ENCODE data around the gene SLC22A7. TPM values are rescaled to one million over a fixed set of nuclear protein-coding genes. Genes with fewer than 3 reads are reported as not detected.

The SLC22A7 gene
- total and polyA plus RNA-seq, 4 donors = 143 to 495 (median 228) TPM

GRCh38 chr6:43304882-43305281 lies 6.8 kb downstream of the SLC22A7 start:
- no peak overlapping the region for H3K9ac ChIP-seq (ENCODE audit: low read depth in 1 of 2, low read length in 2 of 2)
- H3K36me3 ChIP-seq (ENCODE audit: control insufficient read depth in 4 of 4, insufficient read depth in 3 of 4, low read depth in 1 of 4, low read length in 3 of 4) = peaks cover 5 to 19% (median 10%) of the 10 kb centered on the region in 4 donors
- no peaks in the 10 kb centered on the region for H3K9me3 ChIP-seq (ENCODE audit: control insufficient read depth in 4 of 4, low read length in 3 of 4)
- no peak overlapping the region for H3K27ac ChIP-seq (ENCODE audit: low read depth in 1 of 2, low read length in 2 of 2)
- H3K4me1 ChIP-seq (ENCODE audit: control insufficient read depth in 4 of 4, insufficient read depth in 4 of 4, low read length in 3 of 4) = peaks cover 12 to 57% (median 42%) of the 10 kb centered on the region in 4 donors
- WGBS = 66% methylated on average over 2 of the region's 2 CpGs
- TF ChIP-seq, protein P1, sequence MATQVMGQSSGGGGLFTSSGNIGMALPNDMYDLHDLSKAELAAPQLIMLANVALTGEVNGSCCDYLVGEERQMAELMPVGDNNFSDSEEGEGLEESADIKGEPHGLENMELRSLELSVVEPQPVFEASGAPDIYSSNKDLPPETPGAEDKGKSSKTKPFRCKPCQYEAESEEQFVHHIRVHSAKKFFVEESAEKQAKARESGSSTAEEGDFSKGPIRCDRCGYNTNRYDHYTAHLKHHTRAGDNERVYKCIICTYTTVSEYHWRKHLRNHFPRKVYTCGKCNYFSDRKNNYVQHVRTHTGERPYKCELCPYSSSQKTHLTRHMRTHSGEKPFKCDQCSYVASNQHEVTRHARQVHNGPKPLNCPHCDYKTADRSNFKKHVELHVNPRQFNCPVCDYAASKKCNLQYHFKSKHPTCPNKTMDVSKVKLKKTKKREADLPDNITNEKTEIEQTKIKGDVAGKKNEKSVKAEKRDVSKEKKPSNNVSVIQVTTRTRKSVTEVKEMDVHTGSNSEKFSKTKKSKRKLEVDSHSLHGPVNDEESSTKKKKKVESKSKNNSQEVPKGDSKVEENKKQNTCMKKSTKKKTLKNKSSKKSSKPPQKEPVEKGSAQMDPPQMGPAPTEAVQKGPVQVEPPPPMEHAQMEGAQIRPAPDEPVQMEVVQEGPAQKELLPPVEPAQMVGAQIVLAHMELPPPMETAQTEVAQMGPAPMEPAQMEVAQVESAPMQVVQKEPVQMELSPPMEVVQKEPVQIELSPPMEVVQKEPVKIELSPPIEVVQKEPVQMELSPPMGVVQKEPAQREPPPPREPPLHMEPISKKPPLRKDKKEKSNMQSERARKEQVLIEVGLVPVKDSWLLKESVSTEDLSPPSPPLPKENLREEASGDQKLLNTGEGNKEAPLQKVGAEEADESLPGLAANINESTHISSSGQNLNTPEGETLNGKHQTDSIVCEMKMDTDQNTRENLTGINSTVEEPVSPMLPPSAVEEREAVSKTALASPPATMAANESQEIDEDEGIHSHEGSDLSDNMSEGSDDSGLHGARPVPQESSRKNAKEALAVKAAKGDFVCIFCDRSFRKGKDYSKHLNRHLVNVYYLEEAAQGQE (IDR thresholded peaks at IDR 0.05) = peak; percentile 69
- TF ChIP-seq FOXA2 (IDR thresholded peaks at IDR 0.05) = no peak
- H3K4me3 ChIP-seq (ENCODE audit: low read depth in 1 of 3, low read length in 3 of 3) = no peak overlapping the region
- DNase-seq (ENCODE audit: low spot score) = no peak
- H3K27me3 ChIP-seq (ENCODE audit: control insufficient read depth in 4 of 4, insufficient read depth in 4 of 4, low read length in 3 of 4) = no peaks in the 10 kb centered on the region

GRCh38 chr6:43306086-43306485 lies 8.0 kb downstream of the SLC22A7 start:
- peak overlapping the region; percentile 29 to 71 for H3K27ac ChIP-seq (ENCODE audit: low read depth in 1 of 2, low read length in 2 of 2)
- 43% methylated on average over 7 of the region's 7 CpGs for WGBS
- no peak overlapping the region for H3K4me3 ChIP-seq (ENCODE audit: low read depth in 1 of 3, low read length in 3 of 3)
- peaks cover 5 to 16% (median 10%) of the 10 kb centered on the region in 4 donors for H3K36me3 ChIP-seq (ENCODE audit: control insufficient read depth in 4 of 4, insufficient read depth in 3 of 4, low read depth in 1 of 4, low read length in 3 of 4)
- no peaks in the 10 kb centered on the region for H3K9me3 ChIP-seq (ENCODE audit: control insufficient read depth in 4 of 4, low read length in 3 of 4)
- no peak overlapping the region for H3K9ac ChIP-seq (ENCODE audit: low read depth in 1 of 2, low read length in 2 of 2)
- peak; percentile 86 to 88 for TF ChIP-seq JUND (IDR thresholded peaks at IDR 0.05)
- no peak for TF ChIP-seq FOXA1 (IDR thresholded peaks at IDR 0.05)
- peak in 1 of 2 donors; percentile 25 for TF ChIP-seq RAD21 (IDR thresholded peaks at IDR 0.05)
- TF ChIP-seq RXRA (IDR thresholded peaks at IDR 0.05) = peak; percentile 33 to 48
- TF ChIP-seq EGR1 (IDR thresholded peaks at IDR 0.05; ENCODE audit: low read depth in 2 of 2) = peak in 1 of 2 donors; percentile 11
- no peak for TF ChIP-seq TAF1 (conservative IDR thresholded peaks at IDR 0.05)
- TF ChIP-seq ATF3 (IDR thresholded peaks at IDR 0.05) = peak; percentile 60
- TF ChIP-seq, protein P1 (IDR thresholded peaks at IDR 0.05) = peak; percentile 19
- peaks cover 8 to 45% (median 30%) of the 10 kb centered on the region in 4 donors for H3K4me1 ChIP-seq (ENCODE audit: control insufficient read depth in 4 of 4, insufficient read depth in 4 of 4, low read length in 3 of 4)
- no peak for DNase-seq (ENCODE audit: low spot score)
- H3K27me3 ChIP-seq (ENCODE audit: control insufficient read depth in 4 of 4, insufficient read depth in 4 of 4, low read length in 3 of 4) = no peaks in the 10 kb centered on the region

All from liver (tissue), 9 donors.